GM13976 (cell line): Measurements from ENCODE around the gene CDH13.

Source experiments
- DNase-seq: peaks from one replicate; pipeline ENCODE4 v3.0.0; 2012; ENCODE audit warnings: low spot score
- CTCF ChIP-seq: IDR thresholded peaks from 2 replicates; pipeline ENCODE4 v1.5.1; 2012; ENCODE audit warnings: borderline replicate concordance, mild to moderate bottlenecking; ENCODE audit not compliant: insufficient read depth; ENCODE audit errors: extremely low read depth, missing control alignments, control extremely low read depth
- in situ Hi-C: fragments of 300-500 bp; cut with MboI; formaldehyde crosslinking; loops from one replicate; pipeline ENCODE4 v1.12.0; 2022; ENCODE audit warnings: low sequenced_read_pairs, mixed read lengths, inconsistent platforms; ENCODE audit not compliant: unreplicated experiment

The CDH13 gene

GRCh38 chr16:83648347-83648746 is 1021.6 kb downstream of the CDH13 start:
- no peak for TF ChIP-seq CTCF
- DNase-seq, result no peak
- in situ Hi-C loops, result no loop called here

- in situ Hi-C loops, result no loop called here
- TF ChIP-seq CTCF, result no peak
- DNase-seq, result no peak
These were observed 1025.1 kb downstream of the CDH13 start for GRCh38 chr16:83651871-83652270.

- in situ Hi-C loops, result no loop called here
- no peak for DNase-seq
- no peak for TF ChIP-seq CTCF
These were observed 1026.2 kb downstream of the CDH13 start for GRCh38 chr16:83652943-83653342.

GRCh38 chr16:83653785-83654184 is 1027.0 kb downstream of the CDH13 start:
- in situ Hi-C loops, result no loop called here
- no peak for TF ChIP-seq CTCF
- no peak for DNase-seq

- no peak for TF ChIP-seq CTCF
- DNase-seq, result no peak
- in situ Hi-C loops, result no loop called here
These were observed 1033.5 kb downstream of the CDH13 start for GRCh38 chr16:83660282-83660681.

- TF ChIP-seq CTCF, result no peak
- no peak for DNase-seq
- in situ Hi-C loops, result no loop called here
These were observed 1034.9 kb downstream of the CDH13 start for GRCh38 chr16:83661656-83662055.

- no peak for TF ChIP-seq CTCF
- DNase-seq, result no peak
- in situ Hi-C loops, result no loop called here
These were observed 1039.7 kb downstream of the CDH13 start for GRCh38 chr16:83666449-83666848.
